ENCODE results near the gene MAPK11. TPM values are rescaled to one million over a fixed set of nuclear protein-coding genes. Genes with fewer than 3 reads are reported as not detected.

MAPK11 gene
- total RNA-seq, 2 donors from 2014 or later = 20.9 to 21.7 TPM

DNA sequence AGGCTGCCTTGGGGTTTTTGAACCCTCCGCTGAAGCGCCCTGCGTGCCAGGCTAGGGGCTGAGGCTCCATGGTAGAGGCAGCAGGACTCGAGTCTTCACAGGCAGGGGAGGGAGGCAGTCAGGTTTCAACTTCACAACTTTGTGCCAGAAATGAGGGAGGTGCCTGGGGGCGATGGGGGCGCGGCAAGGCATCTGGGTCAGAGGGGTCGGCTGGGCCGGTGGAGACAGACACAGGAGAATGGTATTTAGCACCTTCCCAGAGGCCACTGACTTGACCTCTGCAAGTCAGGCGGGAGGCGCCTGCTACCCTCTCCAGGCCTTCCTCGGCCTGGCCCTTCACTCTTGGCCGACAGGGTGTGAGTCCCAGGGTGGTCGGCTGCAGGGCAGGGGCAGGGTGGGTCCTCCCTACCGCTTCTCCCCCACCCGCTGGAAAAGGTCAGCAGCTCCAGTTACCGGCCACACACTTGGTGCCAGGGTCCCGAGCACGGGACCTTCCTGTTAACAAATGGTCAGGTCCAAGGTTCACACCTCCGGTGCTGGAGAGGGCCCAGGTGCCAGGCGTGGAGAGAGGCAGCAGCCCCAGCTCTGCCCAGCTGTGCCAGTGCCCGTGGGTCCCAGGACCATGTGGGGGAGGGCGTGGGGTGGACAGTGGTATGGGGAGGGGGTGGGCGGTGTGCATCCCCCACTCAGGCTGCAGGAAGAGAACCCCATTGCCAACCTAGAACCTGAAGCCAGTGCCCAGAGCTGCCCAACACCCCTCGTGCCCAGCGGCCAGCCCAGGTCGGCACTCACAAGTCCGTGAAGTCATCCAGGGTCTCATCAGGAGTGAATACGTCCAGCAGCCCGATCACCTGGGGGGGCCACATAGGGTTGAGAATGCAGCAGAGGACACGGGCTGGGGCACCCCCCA is 12.5 kb downstream of the MAPK11 start:
- Mint-ChIP-seq H3K9me3 (no peaks in the 10 kb centered on the region), H3K4me1 (no peaks in the 10 kb centered on the region), H3K27me3 (peaks cover 10% of the 10 kb centered on the region), H3K27ac (no peak overlapping the region), H3K4me3 (no peak overlapping the region), H3K36me3 (ENCODE audit: low read depth) (no peaks in the 10 kb centered on the region)
- no peak for ATAC-seq (replicated peaks)

DNA sequence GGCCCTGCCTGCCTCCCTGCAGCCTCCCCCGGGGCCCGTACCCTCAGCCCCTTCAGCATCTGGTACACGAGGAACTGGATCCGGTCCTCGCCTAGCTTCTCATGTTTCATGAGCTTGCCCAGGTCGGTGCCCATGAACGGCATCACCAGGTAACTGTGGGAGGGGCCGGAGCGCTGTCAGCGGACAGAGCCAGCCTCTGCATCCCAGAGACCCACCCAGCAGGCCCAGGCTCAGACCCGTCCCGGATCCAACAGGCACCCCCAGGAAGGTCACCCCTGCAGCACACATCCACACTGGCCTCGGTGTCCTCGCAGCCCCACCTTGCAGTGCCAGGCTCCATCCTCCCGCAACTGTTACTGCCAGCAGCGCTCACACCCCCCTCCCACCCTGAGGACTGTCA is 13.1 kb downstream of the MAPK11 start:
- Mint-ChIP-seq H3K4me1 (no peaks in the 10 kb centered on the region), H3K4me3 (no peak overlapping the region), H3K9me3 (no peaks in the 10 kb centered on the region), H3K36me3 (ENCODE audit: low read depth) (no peaks in the 10 kb centered on the region), H3K27ac (no peak overlapping the region), H3K27me3 (peaks cover 6% of the 10 kb centered on the region)
- no peak for ATAC-seq (replicated peaks)

DNA sequence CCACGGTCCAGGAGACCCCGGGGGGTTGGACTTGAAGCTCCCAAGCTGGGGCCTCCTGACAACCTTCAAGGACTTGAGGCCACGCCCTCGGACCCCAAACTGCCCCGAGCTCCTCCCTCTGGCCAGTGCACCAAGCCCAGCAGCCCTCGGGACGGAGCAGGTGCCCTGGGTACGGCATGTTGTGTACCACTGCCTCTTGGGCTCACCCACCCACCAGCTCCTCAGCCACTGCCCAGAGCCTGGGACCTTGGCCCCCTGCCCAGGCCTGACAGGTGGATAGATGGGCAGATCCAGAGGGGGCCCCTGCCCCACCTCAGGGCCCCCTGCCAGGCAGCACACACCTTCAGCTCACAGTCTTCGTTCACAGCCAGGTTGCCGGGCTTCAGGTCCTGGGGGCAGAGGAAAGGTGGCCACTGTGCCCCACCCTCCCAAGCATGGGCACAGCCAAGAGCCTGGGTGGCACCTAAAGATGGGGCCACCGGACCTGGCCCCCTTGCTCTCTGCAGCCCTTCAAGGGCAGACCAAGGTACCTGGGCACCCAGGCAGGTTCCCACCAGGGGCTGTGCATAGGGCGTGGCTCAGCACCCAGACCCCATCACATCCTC is 13.8 kb downstream of the MAPK11 start:
- H3K9me3 Mint-ChIP-seq = no peaks in the 10 kb centered on the region
- no peak overlapping the region for H3K4me3 Mint-ChIP-seq
- H3K4me1 Mint-ChIP-seq = no peaks in the 10 kb centered on the region
- ATAC-seq (replicated peaks) = no peak
- H3K27ac Mint-ChIP-seq = no peak overlapping the region
- H3K36me3 Mint-ChIP-seq (ENCODE audit: low read depth) = no peaks in the 10 kb centered on the region
- H3K27me3 Mint-ChIP-seq = peaks cover 5% of the 10 kb centered on the region

DNA sequence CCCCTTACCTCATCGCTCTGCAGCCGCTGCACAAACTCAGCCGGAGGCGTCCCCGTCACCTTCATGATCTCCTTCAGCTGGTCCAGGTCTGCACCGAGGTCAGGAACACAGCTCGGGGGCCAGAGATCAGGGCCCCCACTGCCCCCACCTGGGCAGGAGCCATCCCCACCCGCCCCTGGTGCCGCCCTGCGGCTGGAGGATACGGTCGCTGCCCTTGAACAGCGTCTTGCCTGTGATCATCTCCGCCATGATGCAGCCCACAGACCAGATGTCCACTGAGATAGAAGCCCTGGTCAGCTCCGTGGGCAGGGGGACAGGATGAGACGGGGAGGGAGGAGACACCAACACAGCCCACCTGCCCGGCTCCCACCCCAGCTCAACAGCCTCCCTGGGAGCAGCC is 14.6 kb downstream of the MAPK11 start:
- Mint-ChIP-seq H3K27ac (no peak overlapping the region), H3K27me3 (peaks cover 5% of the 10 kb centered on the region), H3K9me3 (no peaks in the 10 kb centered on the region), H3K4me1 (no peaks in the 10 kb centered on the region), H3K4me3 (no peak overlapping the region), H3K36me3 (ENCODE audit: low read depth) (no peaks in the 10 kb centered on the region)
- ATAC-seq (replicated peaks) = no peak

DNA sequence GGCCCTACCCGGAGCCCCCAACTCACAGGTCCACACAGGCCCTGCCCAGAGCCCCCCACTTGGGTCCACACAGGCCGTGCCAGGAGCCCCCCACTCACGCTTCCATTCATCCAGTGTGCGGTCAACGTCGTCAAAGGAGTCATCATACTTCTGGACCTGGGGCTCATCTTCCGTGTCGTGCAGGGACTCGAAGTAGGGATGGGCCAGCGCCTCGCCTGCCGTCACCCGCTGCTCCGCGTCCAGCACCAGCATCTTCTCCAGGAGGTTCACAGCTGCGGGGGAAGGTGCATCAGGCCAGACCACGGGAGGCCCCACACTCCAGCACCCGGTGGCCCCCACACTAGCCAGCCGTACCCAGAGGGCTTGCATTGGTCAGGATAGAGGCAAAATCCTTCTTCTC is 15.1 kb downstream of the MAPK11 start:
- H3K27me3 Mint-ChIP-seq = peaks cover 5% of the 10 kb centered on the region
- H3K27ac Mint-ChIP-seq = no peak overlapping the region
- no peaks in the 10 kb centered on the region for H3K9me3 Mint-ChIP-seq
- no peaks in the 10 kb centered on the region for H3K4me1 Mint-ChIP-seq
- H3K36me3 Mint-ChIP-seq (ENCODE audit: low read depth) = no peaks in the 10 kb centered on the region
- ATAC-seq (replicated peaks) = no peak
- no peak overlapping the region for H3K4me3 Mint-ChIP-seq

DNA sequence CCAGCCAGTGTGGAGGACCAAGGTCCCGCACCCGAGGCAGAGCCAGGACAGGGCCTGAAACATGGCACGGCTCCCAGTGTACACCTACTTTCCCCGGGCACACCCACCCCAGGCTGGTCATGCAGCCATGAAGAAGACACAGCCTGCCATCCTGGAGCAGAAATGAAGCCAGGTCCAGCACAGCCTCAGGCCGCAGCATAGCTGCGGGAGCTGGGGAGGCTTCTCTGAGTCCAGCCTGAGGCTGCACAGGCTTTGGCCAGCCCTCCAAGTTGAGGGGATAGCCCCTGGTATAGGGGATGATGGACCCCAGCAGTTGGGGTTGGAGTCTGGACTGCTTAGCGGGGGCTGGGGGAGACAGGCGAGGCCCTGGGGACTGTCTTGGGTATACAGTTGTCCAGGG is 16.2 kb downstream of the MAPK11 start:
- peaks cover 3% of the 10 kb centered on the region for H3K27me3 Mint-ChIP-seq
- ATAC-seq (replicated peaks) = no peak
- no peaks in the 10 kb centered on the region for H3K4me1 Mint-ChIP-seq
- H3K4me3 Mint-ChIP-seq = no peak overlapping the region
- H3K27ac Mint-ChIP-seq = no peak overlapping the region
- no peaks in the 10 kb centered on the region for H3K9me3 Mint-ChIP-seq
- H3K36me3 Mint-ChIP-seq (ENCODE audit: low read depth) = no peaks in the 10 kb centered on the region

DNA sequence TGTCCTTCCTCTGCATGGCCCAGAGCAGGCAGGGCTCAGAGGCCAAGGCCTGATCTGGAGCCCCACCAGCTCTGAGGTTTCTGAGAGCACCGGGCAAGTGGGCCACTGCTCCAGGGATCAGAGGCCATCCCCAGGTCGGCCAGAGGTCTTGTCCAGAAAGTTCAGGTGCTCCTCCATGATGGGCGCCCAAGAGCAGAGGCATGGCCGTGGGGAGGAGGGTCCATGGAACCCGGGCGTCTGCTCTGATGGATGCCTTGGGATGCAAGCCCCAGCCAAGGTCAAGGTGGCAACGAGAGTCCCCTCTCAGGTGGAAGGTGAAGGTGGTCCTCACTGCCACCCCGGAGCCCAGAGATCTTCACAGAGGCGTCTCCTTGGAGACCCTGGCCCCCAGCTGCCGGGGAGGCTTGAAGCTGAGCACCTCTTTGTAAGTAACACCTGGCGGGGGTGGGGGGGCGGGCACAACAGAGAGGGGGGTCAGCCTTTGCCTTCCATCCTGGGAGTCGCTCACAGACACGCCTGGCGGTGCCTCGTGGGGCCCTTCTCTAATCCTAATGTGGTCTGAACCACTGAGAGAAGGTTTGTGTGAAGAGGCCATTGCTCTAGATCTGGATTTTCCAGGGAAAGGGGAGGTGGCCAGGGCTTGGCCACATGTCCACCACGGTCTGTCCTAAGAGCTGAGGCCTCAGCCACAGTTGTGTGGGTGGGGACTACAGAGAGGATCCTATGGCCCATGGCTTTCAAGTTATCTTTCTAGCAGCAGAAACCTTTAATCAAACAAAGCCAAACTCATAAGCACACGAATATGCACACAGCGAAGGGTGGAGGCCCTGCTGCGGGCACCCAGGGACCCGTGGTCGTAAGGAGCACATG is 16.9 kb downstream of the MAPK11 start:
- Mint-ChIP-seq H3K36me3 (ENCODE audit: low read depth) (no peaks in the 10 kb centered on the region), H3K4me1 (no peaks in the 10 kb centered on the region), H3K27me3 (no peaks in the 10 kb centered on the region), H3K4me3 (no peak overlapping the region), H3K27ac (no peak overlapping the region), H3K9me3 (no peaks in the 10 kb centered on the region)
- ATAC-seq (replicated peaks) = no peak

DNA sequence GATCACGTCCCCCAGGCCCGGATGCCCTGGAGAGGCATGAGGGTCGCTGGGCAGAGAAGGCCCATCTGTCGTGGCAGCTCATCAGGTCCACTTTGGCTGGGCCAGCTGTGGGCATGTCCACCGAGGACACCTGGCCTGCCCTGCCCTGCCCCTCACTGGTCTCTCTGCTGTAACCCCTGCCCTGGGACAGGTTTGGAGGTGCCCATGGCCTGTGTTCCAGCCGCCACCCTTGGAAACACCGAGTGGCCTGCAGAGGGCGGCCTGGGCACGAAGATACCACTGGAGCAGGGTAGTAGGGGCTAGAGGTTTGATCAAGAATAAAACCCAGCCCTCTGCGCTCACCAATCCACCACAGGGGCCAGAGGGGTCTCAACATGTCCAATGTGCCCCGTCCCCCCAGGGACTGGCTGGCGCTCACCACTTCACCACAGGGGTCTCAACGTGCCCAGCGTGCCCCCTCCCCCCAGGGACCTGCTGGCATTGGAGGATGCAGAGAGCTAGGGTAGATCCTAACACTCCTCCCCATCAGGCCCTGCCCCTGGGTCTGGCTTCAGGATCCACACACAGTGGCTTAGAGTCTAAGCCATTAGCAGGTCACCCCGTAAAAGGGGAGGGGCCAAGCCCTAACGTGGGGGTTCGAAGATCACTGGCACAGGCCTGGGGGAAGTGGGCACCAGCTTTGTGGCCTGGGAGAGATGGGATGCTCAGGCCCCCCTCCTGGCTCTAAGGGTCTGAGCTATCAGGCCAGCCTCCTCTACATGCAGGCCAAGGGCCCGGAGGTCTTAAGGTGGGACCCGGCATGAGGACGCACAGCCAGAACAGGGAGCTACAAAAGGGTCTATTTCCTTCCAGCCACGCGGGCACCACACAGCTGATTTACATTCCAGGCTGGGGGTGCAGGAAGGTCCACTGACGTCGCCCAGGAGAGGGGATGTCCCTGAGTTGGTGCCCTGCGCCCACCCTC is 17.8 kb downstream of the MAPK11 start:
- ATAC-seq (replicated peaks) = peak; percentile 65
- H3K4me1 Mint-ChIP-seq = peaks cover 7% of the 10 kb centered on the region
- H3K27ac Mint-ChIP-seq = no peak overlapping the region
- no peaks in the 10 kb centered on the region for H3K9me3 Mint-ChIP-seq
- no peaks in the 10 kb centered on the region for H3K27me3 Mint-ChIP-seq
- H3K4me3 Mint-ChIP-seq = no peak overlapping the region
- peaks cover 7% of the 10 kb centered on the region for H3K36me3 Mint-ChIP-seq (ENCODE audit: low read depth)

DNA sequence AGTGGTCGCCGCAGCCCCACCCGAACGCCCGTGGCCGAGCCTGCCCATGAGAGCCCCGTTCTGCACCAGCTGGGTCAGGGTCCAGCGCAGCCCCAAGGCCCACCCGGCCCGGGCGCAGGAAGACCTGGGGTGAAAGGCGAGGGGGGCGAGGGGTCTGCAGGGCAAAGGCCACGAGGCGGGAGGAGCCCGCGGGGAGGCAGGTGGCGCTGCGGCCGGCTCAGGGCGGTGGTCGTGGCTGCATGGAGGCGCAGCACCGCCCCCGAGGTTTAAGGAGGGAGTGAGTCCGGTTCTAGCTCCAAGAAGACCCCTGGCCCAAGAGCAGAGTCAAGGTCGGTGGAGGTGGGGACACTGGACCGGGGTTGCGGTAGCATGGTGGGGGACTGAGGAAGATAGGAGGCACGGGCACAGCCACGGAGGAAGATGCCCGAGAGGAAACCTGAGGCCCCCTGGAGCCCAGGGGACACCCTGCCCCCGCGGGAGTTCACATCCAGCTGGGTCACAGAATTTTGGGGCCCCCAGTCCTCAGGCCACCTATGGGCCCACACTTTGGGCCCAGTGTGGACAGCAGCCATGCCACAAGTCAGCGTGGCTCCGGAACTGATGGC is 18.6 kb downstream of the MAPK11 start:
- Mint-ChIP-seq H3K9me3 (no peaks in the 10 kb centered on the region), H3K4me1 (peaks cover 8% of the 10 kb centered on the region), H3K36me3 (ENCODE audit: low read depth) (peaks cover 14% of the 10 kb centered on the region), H3K27me3 (no peaks in the 10 kb centered on the region), H3K4me3 (no peak overlapping the region), H3K27ac (no peak overlapping the region)
- no peak for ATAC-seq (replicated peaks)

DNA sequence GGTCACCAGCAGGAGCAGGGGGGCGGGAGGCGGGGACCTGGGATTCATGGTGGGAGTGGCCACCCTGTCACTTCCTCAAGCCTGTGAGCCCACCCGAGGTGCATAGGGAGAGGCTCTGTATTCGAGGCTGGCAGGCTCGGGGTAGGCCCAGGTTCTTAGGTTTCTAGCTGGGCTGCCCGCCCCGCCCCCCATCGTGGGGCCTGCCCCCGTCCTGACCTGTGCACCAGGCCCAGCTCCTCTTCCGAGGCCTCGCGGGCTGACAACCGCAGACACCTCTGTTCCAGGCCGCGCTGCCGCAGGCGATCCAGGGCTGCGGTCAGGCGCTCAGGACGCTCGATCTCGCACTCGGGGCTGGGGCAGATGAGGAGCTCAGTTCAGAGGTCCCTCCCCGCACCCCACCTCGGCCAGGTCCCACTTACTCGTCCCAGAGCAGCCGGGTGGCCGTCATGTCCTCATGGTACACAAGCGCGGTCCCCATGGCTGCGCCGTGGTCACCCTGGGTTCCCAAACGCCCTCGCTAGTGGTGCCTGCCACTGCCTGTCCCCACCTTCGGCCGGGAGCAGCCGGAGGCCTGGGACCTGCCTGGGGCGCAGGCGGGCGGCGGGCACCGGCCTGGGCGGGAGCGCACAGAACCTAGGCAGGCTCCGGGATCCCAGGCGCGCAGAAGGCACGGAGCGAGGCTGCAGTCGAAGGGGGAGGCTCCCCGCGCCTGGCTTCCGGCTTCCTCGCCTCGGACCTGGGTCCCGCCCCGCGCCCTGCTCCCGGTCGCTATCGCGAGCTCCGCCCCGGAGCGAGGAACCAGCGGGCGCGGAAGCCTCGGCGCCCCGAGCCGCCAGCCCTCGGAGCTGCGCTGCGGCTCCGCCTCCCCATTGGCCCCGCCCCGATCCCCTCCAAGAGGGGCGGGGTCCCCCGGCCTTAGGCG is 19.4 kb downstream of the MAPK11 start, which contains the start of gene HDAC10:
HDAC10 (minus strand) TSS at position 711 of the 922 bp plus-strand sequence; CDS start at position 478, 233 bp downstream.
- H3K9me3 Mint-ChIP-seq = no peaks in the 10 kb centered on the region
- ATAC-seq (replicated peaks) = peak; percentile 89
- no peaks in the 10 kb centered on the region for H3K27me3 Mint-ChIP-seq
- H3K27ac Mint-ChIP-seq = no peak within 1 kb of the TSS
- H3K4me1 Mint-ChIP-seq = peaks cover 8% of the 10 kb centered on the region
- H3K4me3 Mint-ChIP-seq = peak within 1 kb of the TSS; percentile 71
- peaks cover 18% of the 10 kb centered on the region for H3K36me3 Mint-ChIP-seq (ENCODE audit: low read depth)

DNA sequence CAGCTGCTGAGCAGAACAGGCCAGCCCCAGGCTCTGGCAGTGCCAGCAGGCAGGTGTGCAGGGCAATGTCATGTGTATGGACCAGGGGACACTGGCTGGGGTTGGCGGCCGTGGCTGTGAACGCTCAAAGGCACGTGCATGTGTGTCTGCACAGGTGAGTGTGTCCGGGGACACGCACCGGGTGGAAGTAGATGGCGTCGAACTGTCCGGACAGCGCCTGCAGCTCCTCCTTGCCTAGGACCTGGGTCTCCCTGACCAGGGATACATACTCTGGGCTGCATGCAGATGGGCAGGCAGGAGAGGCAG is 20.0 kb downstream of the MAPK11 start:
- Mint-ChIP-seq H3K36me3 (ENCODE audit: low read depth) (peaks cover 19% of the 10 kb centered on the region), H3K27me3 (no peaks in the 10 kb centered on the region), H3K4me1 (peaks cover 8% of the 10 kb centered on the region), H3K27ac (no peak overlapping the region), H3K4me3 (peak overlapping the region; percentile 71), H3K9me3 (no peaks in the 10 kb centered on the region)
- no peak for ATAC-seq (replicated peaks)

DNA sequence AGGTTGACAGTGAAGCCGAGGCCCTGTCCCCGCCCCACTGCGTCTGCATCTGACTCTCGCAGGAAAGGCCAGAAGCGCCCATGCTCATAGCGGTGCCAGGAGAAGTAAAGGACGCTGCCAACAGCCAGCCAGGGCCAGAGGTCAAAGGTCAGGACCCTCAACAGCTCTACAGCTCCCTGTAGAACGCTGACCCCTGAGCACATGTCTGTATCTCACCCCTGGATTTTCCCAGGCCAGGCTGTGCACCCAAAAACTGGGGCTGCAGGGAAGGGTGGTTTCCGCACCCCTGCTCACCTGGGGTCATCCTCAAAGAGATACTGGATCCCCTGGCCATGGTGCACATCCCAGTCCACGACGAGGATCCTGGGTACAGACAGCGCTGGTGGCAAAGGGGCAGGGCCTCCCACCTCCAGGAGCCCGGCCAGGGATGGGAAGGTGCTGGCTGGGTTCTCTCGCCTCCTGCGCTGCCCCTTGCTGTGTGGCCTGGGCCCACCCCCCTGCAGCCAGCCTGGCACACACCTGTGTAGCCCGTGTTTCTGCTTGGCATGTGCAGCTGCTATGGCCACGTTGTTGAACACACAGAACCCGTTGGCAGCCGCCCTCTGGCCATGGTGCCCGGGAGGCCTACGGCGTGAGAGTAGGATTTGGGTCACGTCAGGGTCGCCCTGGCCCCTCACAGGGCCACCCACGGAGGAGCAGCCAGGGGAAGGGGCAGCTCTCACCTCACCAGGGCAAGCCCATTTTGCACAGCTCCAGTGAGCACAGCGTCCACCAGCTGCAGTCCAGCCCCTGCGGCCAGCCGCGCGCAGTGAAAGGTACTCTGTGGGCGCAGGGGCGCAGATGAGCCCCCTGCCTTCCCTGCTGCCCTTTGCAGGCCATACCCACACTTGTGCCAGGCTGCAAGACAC is 20.6 kb downstream of the MAPK11 start:
- Mint-ChIP-seq H3K27me3 (no peaks in the 10 kb centered on the region), H3K4me1 (peaks cover 13% of the 10 kb centered on the region), H3K36me3 (ENCODE audit: low read depth) (peaks cover 25% of the 10 kb centered on the region), H3K27ac (no peak overlapping the region), H3K4me3 (peak overlapping the region; percentile 71), H3K9me3 (no peaks in the 10 kb centered on the region)
- no peak for ATAC-seq (replicated peaks)
